HepG2 (cell line): ENCODE results near the gene TMEM87B. TPM values are rescaled to one million over a fixed set of nuclear protein-coding genes. Genes with fewer than 3 reads are reported as not detected.

Source experiments
- ATAC-seq: fragments of 200-7000 bp; cut with Tn5 transposase; 3 replicates; pipeline ENCODE4 v1.9.1; 2020; ENCODE audit warnings: mild to moderate bottlenecking, moderate library complexity
- BruUV-seq: library from RNA; stranded (reverse); fragments of 400-500 nt; replicated peaks from 2 replicates; lab custom pipeline; 2021; lab: Mats Ljungman, UMichigan
- CTCF ChIA-PET: fragments of 300-600 bp; formaldehyde crosslinking; extraction: SDS; loops from one replicate; lab custom pipeline; 2021; ENCODE audit warnings: low total read pairs, inconsistent platforms, low intra/inter-chr PET ratio; lab: Yijun Ruan, JAX
- POLR2A ChIA-PET: fragments of 350-600 bp; sonication (Branson Sonifier 250); formaldehyde crosslinking; loops from one replicate; lab custom pipeline; 2020; ENCODE audit warnings: antibody characterized with exemption, inconsistent platforms; lab: Yijun Ruan, JAX
- DNase-seq: peaks from one replicate; pipeline ENCODE4 v3.0.0-alpha.2; 2015; ENCODE audit warnings: low spot score
- FAIRE-seq: peaks from 3 replicates; lab custom pipeline; 2011; peaks lifted over from hg19 to GRCh38; lab: Jason Lieb, UNC
- H2AFZ ChIP-seq: one replicate; pipeline ENCODE4 v1.6.1; 2011; ENCODE audit warnings: low read length, inconsistent platforms
- H3K27ac ChIP-seq: fragments of 300-600 bp; 3 replicates; pipeline ENCODE4 v1.8.0; 2011; ENCODE audit warnings: mixed run types, mild to moderate bottlenecking, mixed read lengths, low read length, inconsistent platforms; ENCODE audit not compliant: insufficient read depth; ENCODE audit errors: extremely low read length
- H3K27me3 ChIP-seq, 2 experiments: fragments of 200-600 bp in 1 of 2; 2 replicates in 1 of 2; 3 replicates in 1 of 2; pipeline versions ENCODE4 v1.6.0 to v1.8.0; 2011; ENCODE audit warnings: low read length in 2 of 2, mild to moderate bottlenecking in 2 of 2, moderate library complexity in 2 of 2, inconsistent platforms in 1 of 2; ENCODE audit not compliant: insufficient read depth in 2 of 2, control insufficient read depth in 1 of 2
- H3K36me3 ChIP-seq, 2 experiments: fragments of 200-600 bp in 1 of 2; replicated peaks in 1 of 2; 2 replicates in 1 of 2; 3 replicates in 1 of 2; pipeline versions ENCODE4 v1.5.1 to v1.8.0; 2011; ENCODE audit warnings: low read length in 2 of 2, inconsistent platforms in 1 of 2; ENCODE audit not compliant: insufficient read depth in 2 of 2, control insufficient read depth in 1 of 2
- H3K4me1 ChIP-seq: 2 replicates; pipeline ENCODE4 v1.5.1; 2012; ENCODE audit warnings: low read length, inconsistent platforms; ENCODE audit not compliant: insufficient read depth
- H3K4me2 ChIP-seq: 2 replicates; pipeline ENCODE4 v1.6.0; 2011; ENCODE audit warnings: low read depth, low read length, inconsistent platforms
- H3K4me3 ChIP-seq, 3 experiments: fragments of 200-600 bp in 1 of 3; sonication (generic), shearing (Covaris generic) in 1 of 3; replicated peaks in 1 of 3; 2 replicates each; pipeline ENCODE4 v1.5.1; 2011 to 2016; ENCODE audit warnings: low read length in 3 of 3, inconsistent platforms in 2 of 3, low read depth in 2 of 3, mild to moderate bottlenecking in 2 of 3, control low read depth in 1 of 3, mixed read lengths in 1 of 3; ENCODE audit not compliant: insufficient read depth in 1 of 3
- H3K79me2 ChIP-seq: one replicate; pipeline ENCODE4 v1.6.1; 2011; ENCODE audit warnings: low read length, inconsistent platforms; ENCODE audit not compliant: insufficient read depth
- H3K9ac ChIP-seq: 2 replicates; pipeline ENCODE4 v1.6.0; 2011; ENCODE audit warnings: mild to moderate bottlenecking, low read depth, low read length, inconsistent platforms; ENCODE audit not compliant: insufficient read depth
- H3K9me3 ChIP-seq: 2 replicates; pipeline ENCODE4 v1.5.1; 2012; ENCODE audit warnings: mild to moderate bottlenecking, low read length
- H4K20me1 ChIP-seq: 2 replicates; pipeline ENCODE4 v1.6.0; 2011; ENCODE audit warnings: inconsistent platforms, mild to moderate bottlenecking, low read length, moderate library complexity; ENCODE audit not compliant: insufficient read depth
- ETV5 ChIP-seq: IDR thresholded peaks from 2 replicates; pipeline ENCODE4 v1.6.1; 2018; ENCODE audit warnings: missing biosample characterization, missing genetic modification reagents, inconsistent platforms, borderline replicate concordance
- GLI4 ChIP-seq: sonication (generic); formaldehyde crosslinking; IDR thresholded peaks from 2 replicates; pipeline ENCODE4 v1.5.1; 2020; ENCODE audit warnings: missing genetic modification reagents, mild to moderate bottlenecking, moderate library complexity, borderline replicate concordance
- GTF2F1 ChIP-seq: fragments of 150-350 bp; IDR thresholded peaks from 2 replicates; pipeline ENCODE4 v1.6.1; 2014; ENCODE audit warnings: low read length
- RARA ChIP-seq: IDR thresholded peaks from 2 replicates; pipeline ENCODE4 v1.6.1; 2016; ENCODE audit warnings: missing genetic modification reagents, missing compliant biosample characterization
- SOX13 ChIP-seq, 3 experiments: fragments of 450-650 bp in 1 of 3; sonication (generic) in 1 of 3; formaldehyde crosslinking in 1 of 3; IDR thresholded peaks in 2 of 3; conservative IDR thresholded peaks in 1 of 3; 2 replicates each; pipeline versions ENCODE4 v1.5.0 to v1.6.1; 2016 to 2020; ENCODE audit warnings: antibody characterized with exemption in 1 of 3, mild to moderate bottlenecking in 1 of 3, missing compliant biosample characterization in 1 of 3, missing genetic modification reagents in 1 of 3, moderate library complexity in 1 of 3
- ZFP36 ChIP-seq: fragments of 150-350 bp; IDR thresholded peaks from 2 replicates; pipeline ENCODE4 v1.6.1; 2018; ENCODE audit warnings: borderline replicate concordance, low read length, low read depth; ENCODE audit not compliant: partially characterized antibody
- ZNF136 ChIP-seq: sonication (generic); formaldehyde crosslinking; IDR thresholded peaks from 2 replicates; pipeline ENCODE4 v1.8.1; 2022; ENCODE audit warnings: low read depth, mild to moderate bottlenecking, moderate library complexity, missing genetic modification reagents
- ZNF33B ChIP-seq: sonication (generic); formaldehyde crosslinking; IDR thresholded peaks from 2 replicates; pipeline ENCODE4 v1.5.1; 2020; ENCODE audit warnings: mild to moderate bottlenecking, missing genetic modification reagents
- ZNF644 ChIP-seq: IDR thresholded peaks from 2 replicates; pipeline ENCODE4 v1.6.1; 2016; ENCODE audit warnings: low read depth
- ZNF839 ChIP-seq: sonication (generic); formaldehyde crosslinking; IDR thresholded peaks from 2 replicates; pipeline ENCODE4 v1.4.0; 2020; ENCODE audit warnings: missing genetic modification reagents, mild to moderate bottlenecking, borderline replicate concordance
- ZSCAN22 ChIP-seq: sonication (generic); formaldehyde crosslinking; IDR thresholded peaks from 2 replicates; pipeline ENCODE4 v1.4.0; 2020; ENCODE audit warnings: mild to moderate bottlenecking, missing genetic modification reagents
- WGBS: methylation state at CpG from one replicate; pipeline ENCODE4 v1.1.6; 2017; ENCODE audit warnings: low lambda C conversion rate; 5-methylcytosine and 5-hydroxymethylcytosine counted together
- in situ Hi-C: cut with HindIII; loops from 2 replicates; pipeline ENCODE4 v1.10.0; 2017; ENCODE audit warnings: low pct_unique_long_range_greater_than_20kb; ENCODE audit not compliant: extremely low pct_ligation_motif_present
- intact Hi-C: fragments of 100-400 bp; cut with micrococcal nuclease; formaldehyde crosslinking; loops from one replicate; pipeline ENCODE4 v1.10.0; 2022; ENCODE audit not compliant: unreplicated experiment
- polyA plus RNA-seq, 8 experiments: library from polyadenylated mRNA; depleted of rRNA in 3 of 8; stranded (reverse) in 7 of 8; unstranded in 1 of 8; fragments of >200 nt; fragmentation: Illumina TruSeq in 4 of 8; extraction: Trizol in 4 of 8; gene quantifications; 2 replicates each; pipeline versions ENCODE4 v1.2.1 to v1.2.3, GENCODE V29; 2011 to 2016; ENCODE audit warnings: low read depth in 4 of 8, missing spikeins in 1 of 8, mixed read lengths in 1 of 8; ENCODE audit not compliant: insufficient read depth in 1 of 8
- total RNA-seq, 5 experiments: library from RNA; depleted of rRNA; stranded (reverse); fragments of >200 nt; fragmentation: Illumina TruSeq; extraction: Trizol; gene quantifications; 2 replicates each; pipeline ENCODE4 v1.2.3, GENCODE V29; 2016; ENCODE audit warnings: low read depth in 1 of 5
- TF ChIP-seq, protein P1 (sequence below): sonication (generic); formaldehyde crosslinking; IDR thresholded peaks from 2 replicates; pipeline ENCODE4 v1.9.0; 2021; ENCODE audit warnings: missing genetic modification reagents, borderline replicate concordance
- TF ChIP-seq, protein P2 (sequence below): sonication (generic); formaldehyde crosslinking; IDR thresholded peaks from 2 replicates; pipeline ENCODE4 v1.5.0; 2020; ENCODE audit warnings: mild to moderate bottlenecking, missing genetic modification reagents

TMEM87B gene
- total and polyA plus RNA-seq, 2 of the 13 experiments (the other 11 are each of a cell fraction or from before 2014, with no cell fraction given): 15.1 to 16.2 TPM

DNA sequence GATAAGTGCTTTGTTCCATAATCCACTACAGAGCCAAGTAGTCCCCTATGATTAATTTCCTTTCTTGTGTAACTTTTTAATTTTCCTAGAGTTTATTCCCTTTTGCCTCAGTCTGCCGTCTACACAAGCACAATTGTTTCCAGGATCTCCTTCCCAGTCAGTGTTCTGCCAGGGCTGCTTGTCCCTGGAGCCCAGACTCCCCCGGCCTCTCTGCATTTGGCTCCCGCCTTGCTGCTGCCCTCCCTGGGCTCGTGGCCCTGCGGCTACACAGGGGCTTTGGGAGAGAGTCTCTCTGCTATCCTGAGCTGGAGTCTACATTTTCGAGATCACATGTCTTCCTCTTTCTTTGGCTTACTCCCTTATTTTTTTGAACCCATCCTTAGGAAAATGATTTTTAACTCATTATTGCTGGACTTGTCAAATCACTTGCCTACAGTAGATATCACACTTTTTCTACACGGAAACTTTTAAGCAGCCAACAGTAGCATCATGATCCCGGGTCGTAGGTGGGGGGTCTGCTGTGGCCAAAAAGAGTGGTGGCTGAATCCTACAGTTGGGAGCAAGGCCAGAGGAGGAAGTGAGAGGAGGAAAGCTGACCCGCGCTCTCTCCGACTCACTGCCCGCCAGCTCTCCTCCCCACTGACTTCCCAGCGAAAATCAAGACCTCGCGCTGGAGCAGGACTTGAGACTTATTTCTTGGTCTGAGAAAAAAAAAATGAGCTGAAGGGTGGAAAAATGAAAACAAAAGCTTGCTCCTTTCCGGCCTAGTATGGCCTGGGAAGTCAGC, 92.5 kb downstream of the TMEM87B start:
- Histone ChIP-seq H4K20me1 (no peaks in the 10 kb centered on the region), H3K36me3 (no peaks in the 10 kb centered on the region), H3K9me3 (no peaks in the 10 kb centered on the region), H3K4me3 (no peak overlapping the region), H3K9ac (no peak overlapping the region), H3K4me1 (no peaks in the 10 kb centered on the region), H2AFZ (no peak overlapping the region), H3K27me3 (no peaks in the 10 kb centered on the region), H3K27ac (no peak overlapping the region), H3K79me2 (no peaks in the 10 kb centered on the region), H3K4me2 (no peak overlapping the region)
- intact Hi-C loops: no loop called here
- 95% methylated on average over 17 of the region's 17 CpGs for WGBS
- CTCF ChIA-PET: no interaction called here
- in situ Hi-C loops: no loop called here
- no peak for TF ChIP-seq SOX13 (IDR thresholded peaks at IDR 0.05)
- no peak for TF ChIP-seq SOX13 (CRISPR knock-in tag; conservative IDR thresholded peaks at IDR 0.05 in 1 of 2, IDR thresholded peaks at IDR 0.05 in 1 of 2)
- no peak for TF ChIP-seq RARA (CRISPR knock-in tag)
- no peak for TF ChIP-seq ZSCAN22 (CRISPR knock-in tag)
- DNase-seq (no peak), FAIRE-seq (no peak), ATAC-seq (no peak)
- BruUV-seq: no TSS peak
- POLR2A ChIA-PET: no interaction called here

DNA sequence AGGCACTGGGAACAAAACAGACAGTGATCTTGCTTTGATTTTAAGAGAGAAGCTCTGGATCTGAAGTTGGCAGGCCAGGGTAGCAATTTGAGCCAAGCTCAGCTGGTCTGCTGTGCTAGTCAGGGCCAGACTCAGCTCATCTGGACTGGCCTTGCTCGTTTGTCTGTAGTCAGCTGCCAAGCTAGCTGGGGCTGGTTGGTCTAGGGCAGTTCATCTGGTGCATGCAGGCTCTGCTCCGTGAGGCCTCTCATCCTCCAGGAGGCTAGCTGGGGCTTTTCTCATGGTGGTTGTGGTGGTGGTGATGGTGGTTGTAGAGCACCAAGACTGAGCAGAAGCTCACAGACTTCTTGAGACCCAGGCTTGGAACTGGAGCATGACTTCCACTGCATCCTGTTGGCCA, 93.4 kb downstream of the TMEM87B start:
- Histone ChIP-seq H3K4me3 (no peak overlapping the region), H3K27me3 (no peaks in the 10 kb centered on the region), H3K4me2 (no peak overlapping the region), H3K36me3 (no peaks in the 10 kb centered on the region), H3K4me1 (no peaks in the 10 kb centered on the region), H3K9ac (no peak overlapping the region), H3K27ac (no peak overlapping the region), H4K20me1 (no peaks in the 10 kb centered on the region), H2AFZ (no peak overlapping the region), H3K9me3 (no peaks in the 10 kb centered on the region), H3K79me2 (no peaks in the 10 kb centered on the region)
- DNase-seq (no peak), ATAC-seq (no peak; the same call in 2 of the 3 replicates), FAIRE-seq (no peak)
- intact Hi-C loops (no loop called here), in situ Hi-C loops (no loop called here)
- CTCF ChIA-PET: no interaction called here
- POLR2A ChIA-PET: interaction anchor here (0.9 kb wide), 1 partner anchor 11 kb away, joined by 3 read pairs; the partner anchor contains the start of gene FBLN7
- no TSS peak for BruUV-seq
- WGBS: 86% methylated on average over 2 of the region's 2 CpGs
- TF ChIP-seq ZFP36 (no peak), ZNF33B (CRISPR knock-in tag) (no peak), ETV5 (CRISPR knock-in tag) (no peak), GLI4 (CRISPR knock-in tag) (no peak), ZNF839 (CRISPR knock-in tag) (no peak), ZNF136 (no peak), ZNF644 (CRISPR knock-in tag) (no peak), GTF2F1 (no peak)
- TF ChIP-seq, protein P1, sequence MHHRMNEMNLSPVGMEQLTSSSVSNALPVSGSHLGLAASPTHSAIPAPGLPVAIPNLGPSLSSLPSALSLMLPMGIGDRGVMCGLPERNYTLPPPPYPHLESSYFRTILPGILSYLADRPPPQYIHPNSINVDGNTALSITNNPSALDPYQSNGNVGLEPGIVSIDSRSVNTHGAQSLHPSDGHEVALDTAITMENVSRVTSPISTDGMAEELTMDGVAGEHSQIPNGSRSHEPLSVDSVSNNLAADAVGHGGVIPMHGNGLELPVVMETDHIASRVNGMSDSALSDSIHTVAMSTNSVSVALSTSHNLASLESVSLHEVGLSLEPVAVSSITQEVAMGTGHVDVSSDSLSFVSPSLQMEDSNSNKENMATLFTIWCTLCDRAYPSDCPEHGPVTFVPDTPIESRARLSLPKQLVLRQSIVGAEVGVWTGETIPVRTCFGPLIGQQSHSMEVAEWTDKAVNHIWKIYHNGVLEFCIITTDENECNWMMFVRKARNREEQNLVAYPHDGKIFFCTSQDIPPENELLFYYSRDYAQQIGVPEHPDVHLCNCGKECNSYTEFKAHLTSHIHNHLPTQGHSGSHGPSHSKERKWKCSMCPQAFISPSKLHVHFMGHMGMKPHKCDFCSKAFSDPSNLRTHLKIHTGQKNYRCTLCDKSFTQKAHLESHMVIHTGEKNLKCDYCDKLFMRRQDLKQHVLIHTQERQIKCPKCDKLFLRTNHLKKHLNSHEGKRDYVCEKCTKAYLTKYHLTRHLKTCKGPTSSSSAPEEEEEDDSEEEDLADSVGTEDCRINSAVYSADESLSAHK (CRISPR knock-in tag): no peak
- TF ChIP-seq, protein P2, sequence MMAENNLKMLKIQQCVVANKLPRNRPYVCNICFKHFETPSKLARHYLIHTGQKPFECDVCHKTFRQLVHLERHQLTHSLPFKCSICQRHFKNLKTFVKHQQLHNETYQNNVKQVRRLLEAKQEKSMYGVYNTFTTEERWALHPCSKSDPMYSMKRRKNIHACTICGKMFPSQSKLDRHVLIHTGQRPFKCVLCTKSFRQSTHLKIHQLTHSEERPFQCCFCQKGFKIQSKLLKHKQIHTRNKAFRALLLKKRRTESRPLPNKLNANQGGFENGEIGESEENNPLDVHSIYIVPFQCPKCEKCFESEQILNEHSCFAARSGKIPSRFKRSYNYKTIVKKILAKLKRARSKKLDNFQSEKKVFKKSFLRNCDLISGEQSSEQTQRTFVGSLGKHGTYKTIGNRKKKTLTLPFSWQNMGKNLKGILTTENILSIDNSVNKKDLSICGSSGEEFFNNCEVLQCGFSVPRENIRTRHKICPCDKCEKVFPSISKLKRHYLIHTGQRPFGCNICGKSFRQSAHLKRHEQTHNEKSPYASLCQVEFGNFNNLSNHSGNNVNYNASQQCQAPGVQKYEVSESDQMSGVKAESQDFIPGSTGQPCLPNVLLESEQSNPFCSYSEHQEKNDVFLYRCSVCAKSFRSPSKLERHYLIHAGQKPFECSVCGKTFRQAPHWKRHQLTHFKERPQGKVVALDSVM (CRISPR knock-in tag): no peak
